ENCODE data around the gene GALNT17. TPM values are rescaled to one million over a fixed set of nuclear protein-coding genes. Genes with fewer than 3 reads are reported as not detected.
"Not testable (repeated sequence)": the region's sequence is repeated elsewhere in the genome, so short reads cannot be mapped to it uniquely, and the experiment has no call there.

GALNT17 gene
- total RNA-seq, 5 donors from 2014 or later (not counting 1 experiment from before 2014, with no cell fraction given), result 0.09 to 0.20 TPM; not detected in 3

- ChIA-PET POLR2A (no interaction called here), CTCF (no interaction called here)
- Mint-ChIP-seq H3K27me3 (no peaks in the 10 kb centered on the region), H3K27ac (no peak overlapping the region), H3K36me3 (no peaks in the 10 kb centered on the region), H3K9me3 (peaks cover 16 to 18% (median 17%) of the 10 kb centered on the region in 3 donors), H3K4me1 (no peaks in the 10 kb centered on the region), H3K4me3 (no peak overlapping the region)
- H3K27ac ChIP-seq (ENCODE audit: low read length), result no peak overlapping the region
- no peak for DNase-seq
- no peaks in the 10 kb centered on the region for H3K27me3 ChIP-seq (replicated peaks in 1 of 2; ENCODE audit: control insufficient read depth in 2 of 2, extremely low read depth in 1 of 2, insufficient read depth in 2 of 2, low read length in 1 of 2)
- 89% methylated on average over 2 of the region's 4 CpGs for WGBS (ENCODE audit: insufficient coverage)
- H3K4me3 ChIP-seq (ENCODE audit: control insufficient read depth in 1 of 2, extremely low read depth in 1 of 2, low read length in 1 of 2), result no peak overlapping the region
- H3K4me1 ChIP-seq (ENCODE audit: control insufficient read depth in 1 of 2, extremely low read depth in 1 of 2, insufficient read depth in 2 of 2, low read length in 2 of 2), result no peaks in the 10 kb centered on the region
- no peaks in the 10 kb centered on the region for H3K36me3 ChIP-seq (ENCODE audit: control insufficient read depth in 2 of 2, extremely low read depth in 1 of 2, insufficient read depth in 1 of 2, low read length in 1 of 2)
- H3K9me3 ChIP-seq, result no peaks in the 10 kb centered on the region
- ATAC-seq (replicated peaks in 1 of 4), result no peak
Measured at GRCh38 chr7:71206184-71206583, 74.2 kb downstream of the GALNT17 start.

- Histone ChIP-seq H3K36me3 (ENCODE audit: control insufficient read depth in 2 of 2, extremely low read depth in 1 of 2, insufficient read depth in 1 of 2, low read length in 1 of 2) (no peaks in the 10 kb centered on the region), H3K27me3 (replicated peaks in 1 of 2; ENCODE audit: control insufficient read depth in 2 of 2, extremely low read depth in 1 of 2, insufficient read depth in 2 of 2, low read length in 1 of 2) (no peaks in the 10 kb centered on the region), H3K27ac (ENCODE audit: low read length) (no peak overlapping the region), H3K4me3 (ENCODE audit: control insufficient read depth in 1 of 2, extremely low read depth in 1 of 2, low read length in 1 of 2) (no peak overlapping the region), H3K9me3 (no peaks in the 10 kb centered on the region), H3K4me1 (ENCODE audit: control insufficient read depth in 1 of 2, extremely low read depth in 1 of 2, insufficient read depth in 2 of 2, low read length in 2 of 2) (no peaks in the 10 kb centered on the region)
- WGBS (ENCODE audit: insufficient coverage), result 100% methylated on average over 1 of the region's 3 CpGs
- H3K4me1 Mint-ChIP-seq, result no peaks in the 10 kb centered on the region
- no peak overlapping the region for H3K4me3 Mint-ChIP-seq
- H3K27ac Mint-ChIP-seq, result no peak overlapping the region
- ATAC-seq (replicated peaks in 1 of 4) (no peak), DNase-seq (no peak)
- CTCF ChIA-PET, result no interaction called here
- H3K36me3 Mint-ChIP-seq, result no peaks in the 10 kb centered on the region
- POLR2A ChIA-PET, result no interaction called here
- H3K9me3 Mint-ChIP-seq, result peaks cover 7 to 15% (median 15%) of the 10 kb centered on the region in 3 donors
- no peaks in the 10 kb centered on the region for H3K27me3 Mint-ChIP-seq
Measured at GRCh38 chr7:71208881-71209280, 76.9 kb downstream of the GALNT17 start.

DNA sequence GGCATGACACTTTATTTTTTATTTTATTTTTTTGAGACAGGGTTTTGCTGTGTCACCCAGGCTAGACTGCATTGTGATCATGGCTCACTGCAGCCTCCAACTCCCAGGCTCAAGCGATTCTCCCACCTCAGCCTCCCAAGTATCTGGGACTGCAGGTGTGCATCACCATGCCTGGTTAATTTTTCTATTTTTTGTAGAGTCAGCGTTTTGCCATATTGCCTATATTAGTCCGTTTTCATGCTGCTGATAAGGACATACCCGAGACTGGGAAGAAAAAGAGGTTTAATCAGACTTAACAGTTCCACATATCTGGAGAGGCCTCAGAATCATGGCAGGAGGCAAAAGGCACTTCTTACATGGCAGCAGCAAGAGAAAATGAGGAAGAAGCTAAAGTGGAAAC, 77.5 kb downstream of the GALNT17 start:
- H3K36me3 ChIP-seq (ENCODE audit: control insufficient read depth in 2 of 2, extremely low read depth in 1 of 2, insufficient read depth in 1 of 2, low read length in 1 of 2); CTCF ChIA-PET; H3K27me3 Mint-ChIP-seq; POLR2A ChIA-PET; H3K4me3 Mint-ChIP-seq; H3K27ac ChIP-seq (ENCODE audit: low read length); H3K9me3 ChIP-seq; H3K4me1 ChIP-seq (ENCODE audit: control insufficient read depth in 1 of 2, extremely low read depth in 1 of 2, insufficient read depth in 2 of 2, low read length in 2 of 2); H3K4me3 ChIP-seq (ENCODE audit: control insufficient read depth in 1 of 2, extremely low read depth in 1 of 2, low read length in 1 of 2); ATAC-seq (replicated peaks in 1 of 4); H3K4me1 Mint-ChIP-seq; DNase-seq; H3K27me3 ChIP-seq (replicated peaks in 1 of 2; ENCODE audit: control insufficient read depth in 2 of 2, extremely low read depth in 1 of 2, insufficient read depth in 2 of 2, low read length in 1 of 2); H3K36me3 Mint-ChIP-seq; H3K27ac Mint-ChIP-seq: not testable (repeated sequence)
- H3K9me3 Mint-ChIP-seq, result peaks cover 3 to 15% (median 13%) of the 10 kb centered on the region in 3 donors
- WGBS (ENCODE audit: insufficient coverage), result 60% methylated on average over 1 of the region's 4 CpGs

DNA sequence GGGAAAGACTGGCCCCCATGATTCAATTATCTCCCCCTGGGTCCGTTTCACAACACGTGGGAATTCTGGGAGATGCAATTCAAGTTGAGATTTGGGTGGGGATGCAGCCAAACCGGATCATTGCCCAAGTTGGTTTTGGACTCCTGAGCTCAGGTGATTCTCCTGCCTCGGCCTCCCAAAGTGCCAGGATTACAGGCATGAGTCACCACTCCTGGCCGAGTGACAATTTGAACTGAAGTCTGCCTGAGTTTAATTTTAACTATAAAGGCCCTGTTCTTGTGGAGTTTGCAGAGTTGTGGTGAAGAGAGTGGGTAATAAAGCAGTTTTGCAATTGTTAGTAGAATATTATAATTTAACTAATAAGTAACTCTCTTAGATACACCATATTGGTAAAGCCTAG, 78.3 kb downstream of the GALNT17 start:
- ATAC-seq (replicated peaks in 1 of 4) (no peak), DNase-seq (no peak)
- Histone ChIP-seq H3K36me3 (ENCODE audit: control insufficient read depth in 2 of 2, extremely low read depth in 1 of 2, insufficient read depth in 1 of 2, low read length in 1 of 2) (no peaks in the 10 kb centered on the region), H3K27me3 (replicated peaks in 1 of 2; ENCODE audit: control insufficient read depth in 2 of 2, extremely low read depth in 1 of 2, insufficient read depth in 2 of 2, low read length in 1 of 2) (no peaks in the 10 kb centered on the region), H3K4me1 (ENCODE audit: control insufficient read depth in 1 of 2, extremely low read depth in 1 of 2, insufficient read depth in 2 of 2, low read length in 2 of 2) (no peaks in the 10 kb centered on the region), H3K9me3 (no peaks in the 10 kb centered on the region), H3K27ac (ENCODE audit: low read length) (no peak overlapping the region), H3K4me3 (ENCODE audit: control insufficient read depth in 1 of 2, extremely low read depth in 1 of 2, low read length in 1 of 2) (no peak overlapping the region)
- peaks cover 5 to 18% (median 15%) of the 10 kb centered on the region in 3 donors for H3K9me3 Mint-ChIP-seq
- H3K4me3 Mint-ChIP-seq, result no peak overlapping the region
- ChIA-PET CTCF (no interaction called here), POLR2A (no interaction called here)
- H3K27ac Mint-ChIP-seq, result no peak overlapping the region
- no peaks in the 10 kb centered on the region for H3K36me3 Mint-ChIP-seq
- WGBS (ENCODE audit: insufficient coverage), result 69% methylated on average over 2 of the region's 5 CpGs
- no peaks in the 10 kb centered on the region for H3K27me3 Mint-ChIP-seq
- H3K4me1 Mint-ChIP-seq, result no peaks in the 10 kb centered on the region

DNA sequence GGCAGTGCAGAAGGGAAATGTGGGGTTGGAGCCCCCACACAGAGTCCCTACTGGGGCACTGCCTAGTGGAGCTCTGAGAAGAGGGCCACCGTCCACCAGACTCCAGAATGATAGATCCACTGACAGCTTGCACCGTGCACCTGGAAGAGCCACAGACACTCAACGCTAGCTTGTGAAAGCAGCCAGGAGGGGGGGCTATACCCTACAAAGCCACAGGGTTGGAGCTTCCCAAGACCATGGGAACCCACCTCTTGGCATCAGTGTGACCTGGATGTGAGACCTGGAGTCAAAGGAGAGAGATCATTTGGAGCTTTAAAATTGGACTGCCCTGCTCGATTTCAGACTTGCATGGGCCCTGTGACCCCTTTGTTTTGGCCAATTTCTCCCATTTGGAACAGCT, 80.5 kb downstream of the GALNT17 start:
- H3K27ac Mint-ChIP-seq; H3K27ac ChIP-seq (ENCODE audit: low read length); ATAC-seq (replicated peaks in 1 of 4); H3K27me3 ChIP-seq (replicated peaks in 1 of 2; ENCODE audit: control insufficient read depth in 2 of 2, extremely low read depth in 1 of 2, insufficient read depth in 2 of 2, low read length in 1 of 2); H3K9me3 ChIP-seq; H3K36me3 Mint-ChIP-seq; H3K27me3 Mint-ChIP-seq; CTCF ChIA-PET; H3K4me3 Mint-ChIP-seq; POLR2A ChIA-PET; H3K4me1 ChIP-seq (ENCODE audit: control insufficient read depth in 1 of 2, extremely low read depth in 1 of 2, insufficient read depth in 2 of 2, low read length in 2 of 2); H3K4me1 Mint-ChIP-seq; H3K36me3 ChIP-seq (ENCODE audit: control insufficient read depth in 2 of 2, extremely low read depth in 1 of 2, insufficient read depth in 1 of 2, low read length in 1 of 2); H3K4me3 ChIP-seq (ENCODE audit: control insufficient read depth in 1 of 2, extremely low read depth in 1 of 2, low read length in 1 of 2); DNase-seq: not testable (repeated sequence)
- WGBS (ENCODE audit: insufficient coverage), result no CpG with 5 or more reads among the region's 4 CpGs
- H3K9me3 Mint-ChIP-seq, result peaks cover 2 to 23% (median 14%) of the 10 kb centered on the region in 3 donors

- Mint-ChIP-seq H3K27me3 (no peaks in the 10 kb centered on the region), H3K27ac (no peak overlapping the region), H3K36me3 (no peaks in the 10 kb centered on the region), H3K4me3 (no peak overlapping the region), H3K9me3 (peaks cover 13 to 37% (median 13%) of the 10 kb centered on the region in 3 donors), H3K4me1 (no peaks in the 10 kb centered on the region)
- no peak overlapping the region for H3K27ac ChIP-seq (ENCODE audit: low read length)
- H3K4me3 ChIP-seq (ENCODE audit: control insufficient read depth in 1 of 2, extremely low read depth in 1 of 2, low read length in 1 of 2), result no peak overlapping the region
- H3K4me1 ChIP-seq (ENCODE audit: control insufficient read depth in 1 of 2, extremely low read depth in 1 of 2, insufficient read depth in 2 of 2, low read length in 2 of 2), result no peaks in the 10 kb centered on the region
- no peaks in the 10 kb centered on the region for H3K27me3 ChIP-seq (replicated peaks in 1 of 2; ENCODE audit: control insufficient read depth in 2 of 2, extremely low read depth in 1 of 2, insufficient read depth in 2 of 2, low read length in 1 of 2)
- CTCF ChIA-PET, result no interaction called here
- ATAC-seq (replicated peaks in 1 of 4), result no peak
- H3K9me3 ChIP-seq, result no peaks in the 10 kb centered on the region
- DNase-seq, result no peak
- WGBS (ENCODE audit: insufficient coverage), result 100% methylated on average over 1 of the region's 4 CpGs
- POLR2A ChIA-PET, result no interaction called here
- H3K36me3 ChIP-seq (ENCODE audit: control insufficient read depth in 2 of 2, extremely low read depth in 1 of 2, insufficient read depth in 1 of 2, low read length in 1 of 2), result no peaks in the 10 kb centered on the region
Measured at GRCh38 chr7:71216211-71216610, 84.3 kb downstream of the GALNT17 start.

DNA sequence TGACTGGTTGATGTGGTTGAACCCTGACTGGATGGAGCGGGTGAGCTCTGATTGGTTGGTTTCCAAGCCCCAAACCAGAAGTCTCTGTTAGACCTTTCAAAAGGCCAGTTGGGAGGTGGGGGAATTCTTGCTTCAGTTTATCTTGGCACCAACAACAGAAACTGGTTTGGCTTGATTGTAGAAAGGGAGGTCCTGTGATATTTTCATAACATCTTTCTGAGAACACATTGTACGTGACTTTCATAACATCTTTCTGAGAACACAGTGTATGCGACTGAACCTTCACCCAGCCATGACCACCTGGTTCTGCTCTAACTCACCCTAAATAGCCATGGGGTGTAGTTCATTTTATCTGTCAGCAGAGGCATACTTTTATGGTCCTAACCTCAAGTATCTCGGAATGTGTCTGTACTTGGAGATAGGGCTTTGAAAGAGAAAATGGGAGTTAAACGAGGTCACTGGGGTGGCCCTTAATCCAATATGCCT, 88.3 kb downstream of the GALNT17 start:
- 60% methylated on average over 2 of the region's 5 CpGs for WGBS (ENCODE audit: insufficient coverage)
- Histone ChIP-seq H3K4me1 (ENCODE audit: control insufficient read depth in 1 of 2, extremely low read depth in 1 of 2, insufficient read depth in 2 of 2, low read length in 2 of 2) (no peaks in the 10 kb centered on the region), H3K4me3 (ENCODE audit: control insufficient read depth in 1 of 2, extremely low read depth in 1 of 2, low read length in 1 of 2) (no peak overlapping the region), H3K36me3 (ENCODE audit: control insufficient read depth in 2 of 2, extremely low read depth in 1 of 2, insufficient read depth in 1 of 2, low read length in 1 of 2) (no peaks in the 10 kb centered on the region), H3K9me3 (no peaks in the 10 kb centered on the region), H3K27me3 (replicated peaks in 1 of 2; ENCODE audit: control insufficient read depth in 2 of 2, extremely low read depth in 1 of 2, insufficient read depth in 2 of 2, low read length in 1 of 2) (no peaks in the 10 kb centered on the region), H3K27ac (ENCODE audit: low read length) (no peak overlapping the region)
- Mint-ChIP-seq H3K4me3 (no peak overlapping the region), H3K27me3 (no peaks in the 10 kb centered on the region), H3K9me3 (peaks cover 8 to 36% (median 23%) of the 10 kb centered on the region in 3 donors), H3K27ac (no peak overlapping the region), H3K4me1 (no peaks in the 10 kb centered on the region), H3K36me3 (no peaks in the 10 kb centered on the region)
- no peak for ATAC-seq (replicated peaks in 1 of 4)
- CTCF ChIA-PET, result no interaction called here
- POLR2A ChIA-PET, result no interaction called here
- DNase-seq, result no peak
